A549 treated with AZD9567 at 1 μM for 4 hours (cell line): ENCODE data around the gene ZNF385B. TPM values are rescaled to one million over a fixed set of nuclear protein-coding genes. Genes with fewer than 3 reads are reported as not detected.

ENCODE experiments used
- total RNA-seq: library from RNA; stranded (reverse); fragments of 200-300 nt; extraction: Qiagen RNA extraction; gene quantifications from 5 replicates; pipeline ENCODE4 v1.2.3, GENCODE V29; 2022; ENCODE audit not compliant: insufficient read depth

ZNF385B gene
- total RNA-seq: 0.10 to 0.11 TPM in 2 of 5 replicates, not detected in the others

DNA sequence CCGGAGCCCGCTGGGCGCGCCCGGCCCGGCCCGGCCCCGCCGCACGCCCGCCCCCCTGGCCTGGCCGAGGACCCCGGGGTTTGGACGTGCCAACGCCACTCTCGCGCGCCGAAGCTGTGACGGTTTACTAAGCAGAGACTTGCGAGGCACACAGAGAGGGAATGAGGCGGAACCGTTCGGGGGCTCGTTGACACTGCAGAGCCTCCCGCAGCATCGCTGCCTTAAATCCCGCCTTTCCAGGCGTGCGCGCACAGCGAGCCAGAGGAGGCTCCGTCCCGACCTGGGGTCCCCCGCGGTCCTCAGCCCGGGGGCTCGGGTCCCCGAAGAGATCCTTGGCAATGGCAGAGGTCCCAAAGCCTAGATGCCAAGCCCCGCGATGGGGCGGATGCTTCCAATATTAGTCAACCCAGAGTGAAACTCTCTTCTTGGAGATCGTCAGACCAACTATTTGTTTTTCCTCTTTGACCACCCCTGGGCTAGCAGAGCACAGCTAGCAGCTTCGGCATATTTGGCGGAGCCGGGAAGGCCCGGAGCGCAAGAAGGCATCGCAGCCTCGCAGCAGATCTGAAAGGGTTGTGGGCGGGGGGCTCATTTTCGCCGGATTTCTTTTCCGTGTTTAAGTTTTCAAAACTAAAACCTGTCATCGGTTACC lies at the start of gene ZNF385B:
Gene ZNF385B, minus strand, starts transcription at position 197 of the 652 bp plus-strand sequence.

Other genes starting within 250 kb of the ZNF385B start
- 9.2 to 15.2 TPM (median 10.9 TPM) in 5 replicates for gene CWC22, start 145.7 kb upstream of the ZNF385B start, total RNA-seq